Muscle layer of duodenum (tissue), 2 donors: ENCODE data around the gene ARHGAP9.
"Not testable (repeated sequence)": the region's sequence is repeated elsewhere in the genome, so short reads cannot be mapped to it uniquely, and the experiment has no call there.

Experiments used
- H3K27ac ChIP-seq: one replicate; pipeline ENCODE4 v1.7.0; 2013; ENCODE audit warnings: mild to moderate bottlenecking, low read length
- H3K27me3 ChIP-seq: one replicate; pipeline ENCODE4 v1.7.0; 2013; ENCODE audit warnings: low read depth, mild to moderate bottlenecking, control low read depth, low read length
- H3K36me3 ChIP-seq, 2 donors: one replicate each; pipeline ENCODE4 v1.7.0; 2013; ENCODE audit warnings: low read length in 2 of 2, control low read depth in 1 of 2, mild to moderate bottlenecking in 1 of 2; ENCODE audit not compliant: insufficient read depth in 2 of 2, control insufficient read depth in 1 of 2
- H3K4me1 ChIP-seq, 2 donors: one replicate each; pipeline ENCODE4 v1.7.0; 2013; ENCODE audit warnings: low read length in 2 of 2, mild to moderate bottlenecking in 2 of 2, control low read depth in 1 of 2, moderate library complexity in 1 of 2; ENCODE audit not compliant: insufficient read depth in 2 of 2, control insufficient read depth in 1 of 2
- H3K4me3 ChIP-seq, 2 donors: one replicate each; pipeline ENCODE4 v1.7.0; 2013; ENCODE audit warnings: low read length in 2 of 2, low read depth in 1 of 2, mild to moderate bottlenecking in 1 of 2
- H3K9me3 ChIP-seq, 2 donors: one replicate each; pipeline ENCODE4 v1.7.0; 2013; ENCODE audit warnings: low read length in 2 of 2, control low read depth in 1 of 2, mild to moderate bottlenecking in 1 of 2; ENCODE audit not compliant: control insufficient read depth in 1 of 2
- donor health status: healthy.

The ARHGAP9 gene

GRCh38 chr12:57426948-57427347 lies 52.7 kb downstream of the ARHGAP9 start:
- H3K36me3 ChIP-seq, H3K4me3 ChIP-seq, H3K9me3 ChIP-seq, H3K27ac ChIP-seq, H3K4me1 ChIP-seq, H3K27me3 ChIP-seq: not testable (repeated sequence)
